Camera-type eye (tissue), 1 donor: ENCODE data around the gene SMIM33. TPM values are rescaled to one million over a fixed set of nuclear protein-coding genes. Genes with fewer than 3 reads are reported as not detected.

Source experiments
- total RNA-seq: library from RNA; depleted of rRNA; stranded (reverse); fragments of >200 nt; gene quantifications from one replicate; pipeline ENCODE4 v1.2.3, GENCODE V29; 2014

SMIM33 gene
- total RNA-seq, result not detected

GRCh38 chr5:139470821-139471300 is at the start of gene SMIM33:
Gene SMIM33 (plus strand): TSS chr5:139471004. CDS start chr5:139471122, 118 bp downstream.

GRCh38 chr5:139439013-139439903 is 31.5 kb upstream of the SMIM33 start, which contains the start of gene DNAJC18:
Gene DNAJC18 (minus strand): TSS chr5:139439525. CDS start chr5:139439445, 80 bp downstream.

GRCh38 chr5:139462586-139463276 is 8.1 kb upstream of the SMIM33 start, which contains the start of gene ECSCR:
Gene ECSCR (minus strand): TSS chr5:139462743. CDS start chr5:139462670, 73 bp downstream.

GRCh38 chr5:139482050-139482889 is 11.5 kb downstream of the SMIM33 start, which contains the start of gene STING1:
Gene STING1 (minus strand): TSS chr5:139482758. CDS start chr5:139481704, 1,054 bp downstream.

Other genes with a start within 250 kb of the SMIM33 start
- 745 TPM for gene MATR3, start 177.3 kb upstream of the SMIM33 start, total RNA-seq
- 168 TPM for gene PAIP2, start 129.2 kb upstream of the SMIM33 start, total RNA-seq
- gene SLC23A1, start 87.7 kb upstream of the SMIM33 start, total RNA-seq, result not detected
- not detected for gene MZB1, start 81.1 kb upstream of the SMIM33 start, total RNA-seq
- 2.9 TPM for gene PROB1, start 75.9 kb upstream of the SMIM33 start, total RNA-seq
- 2.8 TPM for gene SPATA24, start 66.9 kb upstream of the SMIM33 start, total RNA-seq
- gene DNAJC18, start 31.5 kb upstream of the SMIM33 start, total RNA-seq, result 30.2 TPM
- 10.8 TPM for gene ECSCR, start 8.3 kb upstream of the SMIM33 start, total RNA-seq
- 20.9 TPM for gene STING1, start 11.8 kb downstream of the SMIM33 start, total RNA-seq
- gene UBE2D2, start 90.3 kb downstream of the SMIM33 start, total RNA-seq, result 65.7 TPM
- 156 TPM for gene CXXC5, start 177.3 kb downstream of the SMIM33 start, total RNA-seq